Measurements from ENCODE around the gene RCC2. TPM values are rescaled to one million over a fixed set of nuclear protein-coding genes. Genes with fewer than 3 reads are reported as not detected.
"Not testable (repeated sequence)": the region's sequence is repeated elsewhere in the genome, so short reads cannot be mapped to it uniquely, and the experiment has no call there.

Gene RCC2
- total and polyA plus RNA-seq, 9 donors, result 20.7 to 57.4 (median 39.0) TPM

DNA sequence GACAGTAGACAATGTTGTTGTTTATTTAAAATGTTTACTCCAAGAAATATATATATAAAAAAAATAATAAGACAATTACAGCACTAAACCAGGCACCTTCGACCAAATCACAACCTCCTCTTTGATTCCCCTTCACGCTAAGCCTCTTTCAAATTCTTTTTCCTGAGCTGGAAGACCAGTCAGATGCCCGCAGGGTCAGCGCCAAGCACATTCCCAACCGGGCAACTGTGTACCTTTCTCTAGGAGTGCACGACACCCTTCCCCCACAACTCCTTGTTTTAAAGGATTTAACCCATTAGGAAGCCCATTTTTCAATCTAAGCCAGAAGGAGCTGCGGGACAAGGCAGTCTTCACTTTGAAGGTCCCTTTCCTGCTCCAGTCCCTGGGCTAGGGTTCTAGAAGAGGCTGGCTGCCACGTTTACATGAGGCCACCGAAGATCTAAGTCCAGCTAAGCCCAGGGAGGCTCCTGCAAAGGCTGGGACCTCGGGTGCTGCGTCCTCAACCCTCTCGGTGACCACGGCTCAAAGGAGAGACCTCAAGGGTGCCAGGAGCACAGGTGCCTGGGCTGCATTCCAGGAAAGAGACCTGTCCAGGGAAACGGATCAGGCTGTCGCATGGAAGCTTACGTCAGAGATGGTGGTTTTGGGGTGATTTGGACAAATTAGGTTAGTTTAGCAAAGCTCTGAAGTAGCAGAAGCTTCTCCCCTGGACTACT lies 32.6 kb downstream of the RCC2 start:
- H3K27ac ChIP-seq (ENCODE audit: low read length); H3K27me3 ChIP-seq (ENCODE audit: control insufficient read depth, insufficient read depth, low read length); H3K9me3 ChIP-seq (replicated peaks; ENCODE audit: control insufficient read depth, low read depth, low read length); H3K4me3 ChIP-seq (ENCODE audit: low read length); H3K4me1 ChIP-seq (ENCODE audit: control insufficient read depth, insufficient read depth, low read length); DNase-seq: not testable (repeated sequence)
- WGBS (ENCODE audit: insufficient coverage), result 67% methylated on average over 11 of the region's 16 CpGs
- peaks cover 39% of the 10 kb centered on the region for H3K36me3 ChIP-seq (ENCODE audit: control insufficient read depth, insufficient read depth, low read length)

DNA sequence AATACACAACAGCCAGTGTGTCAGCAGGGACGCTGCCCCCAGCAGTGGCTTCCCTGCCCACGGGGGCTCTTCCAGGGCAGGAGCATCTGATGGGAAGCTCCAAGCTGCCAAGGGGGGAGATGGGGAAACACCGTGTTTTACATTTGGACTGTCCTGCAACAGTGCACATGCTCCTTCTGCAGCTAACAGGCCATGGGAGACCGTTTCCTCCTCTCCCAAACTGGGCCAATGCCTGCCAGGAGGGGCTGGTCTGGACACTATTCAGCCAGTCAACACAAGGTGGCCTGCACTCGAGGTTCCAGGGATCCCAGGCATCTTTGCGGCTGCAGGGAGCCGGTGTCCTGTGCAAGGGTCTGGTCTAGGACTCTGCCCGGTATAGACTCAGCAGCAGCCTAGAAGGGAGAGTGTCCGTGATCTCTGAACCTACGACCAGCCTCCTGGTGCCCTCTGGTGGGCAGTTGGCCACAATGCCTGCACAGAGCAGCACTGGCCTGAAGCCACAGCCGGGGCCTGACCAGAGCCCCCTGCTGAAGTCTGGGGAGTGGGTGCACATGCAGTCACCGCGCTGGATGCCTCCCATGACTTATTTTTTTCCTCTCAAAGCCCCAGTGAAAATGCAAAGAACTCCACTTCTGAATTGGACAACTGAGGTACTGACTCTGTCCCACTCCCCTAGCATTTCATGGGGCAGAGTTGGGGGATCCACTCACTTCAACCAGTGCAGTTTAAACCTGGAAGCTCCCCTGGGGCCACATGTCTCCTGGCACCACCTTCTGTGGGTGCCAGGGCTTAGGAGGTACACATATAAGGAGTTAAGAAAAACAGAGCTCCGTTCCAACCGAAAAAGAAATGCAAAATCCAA lies 33.3 kb downstream of the RCC2 start:
- Histone ChIP-seq H3K27ac (ENCODE audit: low read length) (no peak overlapping the region), H3K27me3 (ENCODE audit: control insufficient read depth, insufficient read depth, low read length) (no peaks in the 10 kb centered on the region), H3K4me1 (ENCODE audit: control insufficient read depth, insufficient read depth, low read length) (peaks cover 2% of the 10 kb centered on the region), H3K4me3 (ENCODE audit: low read length) (no peak overlapping the region), H3K36me3 (ENCODE audit: control insufficient read depth, insufficient read depth, low read length) (peaks cover 31% of the 10 kb centered on the region), H3K9me3 (replicated peaks; ENCODE audit: control insufficient read depth, low read depth, low read length) (no peaks in the 10 kb centered on the region)
- peak; percentile 53 for DNase-seq
- WGBS (ENCODE audit: insufficient coverage), result 39% methylated on average over 12 of the region's 15 CpGs

DNA sequence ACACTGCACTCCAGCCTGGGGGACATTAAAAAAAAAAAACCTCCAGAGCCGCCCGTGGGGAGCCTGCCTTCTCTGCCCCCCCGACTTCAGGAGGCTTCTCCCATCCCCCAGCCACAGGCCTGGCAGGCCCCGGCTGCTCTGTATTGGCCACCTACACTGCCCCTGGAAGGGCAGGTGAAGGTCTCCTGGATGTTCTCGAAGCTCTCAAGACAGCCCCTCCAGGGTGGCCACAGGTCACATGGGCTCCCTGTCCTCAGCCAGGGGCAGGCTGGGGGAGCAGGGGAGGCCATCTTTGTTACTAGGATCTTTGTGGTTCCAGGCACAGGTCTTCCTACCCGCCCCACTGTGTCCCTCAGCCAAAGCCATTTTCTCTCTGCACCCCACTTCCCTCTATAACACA lies 34.7 kb downstream of the RCC2 start:
- H3K27me3 ChIP-seq (ENCODE audit: control insufficient read depth, insufficient read depth, low read length), result no peaks in the 10 kb centered on the region
- 93% methylated on average over 3 of the region's 6 CpGs for WGBS (ENCODE audit: insufficient coverage)
- no peaks in the 10 kb centered on the region for H3K9me3 ChIP-seq (replicated peaks; ENCODE audit: control insufficient read depth, low read depth, low read length)
- DNase-seq, result no peak
- no peak overlapping the region for H3K4me3 ChIP-seq (ENCODE audit: low read length)
- H3K36me3 ChIP-seq (ENCODE audit: control insufficient read depth, insufficient read depth, low read length), result peaks cover 18% of the 10 kb centered on the region
- no peak overlapping the region for H3K27ac ChIP-seq (ENCODE audit: low read length)
- H3K4me1 ChIP-seq (ENCODE audit: control insufficient read depth, insufficient read depth, low read length), result peaks cover under 1% of the 10 kb centered on the region

DNA sequence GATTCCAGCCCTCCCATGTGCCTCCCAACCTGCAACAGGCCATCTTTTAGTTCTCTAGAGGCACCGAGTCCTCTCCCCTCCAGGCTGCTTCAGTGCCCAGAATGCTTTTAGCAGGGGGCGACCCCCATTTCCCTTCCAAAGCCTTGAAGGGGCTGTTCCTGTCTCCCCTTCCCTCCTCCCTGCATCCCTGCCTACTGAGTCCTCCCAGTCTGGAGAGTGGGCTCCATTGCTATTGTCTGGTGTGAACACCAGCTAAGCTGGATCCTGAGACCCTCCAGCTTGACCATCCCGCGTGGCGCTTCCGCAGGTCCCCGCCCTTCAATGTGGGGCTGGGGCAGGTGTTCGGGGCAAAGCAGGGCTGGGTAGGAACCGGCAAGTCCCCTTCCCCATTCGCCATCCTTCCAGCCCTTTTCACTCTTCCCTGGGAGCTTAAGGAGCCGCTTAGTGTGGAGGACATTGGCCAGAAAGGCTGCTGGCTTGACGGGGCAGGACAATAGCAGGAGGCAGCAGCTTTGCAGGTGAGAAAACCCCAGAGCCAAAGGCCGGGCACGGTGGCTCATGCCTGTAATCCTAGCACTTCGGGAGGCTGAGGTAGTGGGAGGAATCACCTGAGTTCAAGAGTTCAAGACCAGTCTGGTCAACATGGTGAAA lies 35.3 kb downstream of the RCC2 start:
- H3K27ac ChIP-seq (ENCODE audit: low read length), result no peak overlapping the region
- no peak for DNase-seq
- WGBS (ENCODE audit: insufficient coverage), result 40% methylated on average over 10 of the region's 15 CpGs
- H3K9me3 ChIP-seq (replicated peaks; ENCODE audit: control insufficient read depth, low read depth, low read length), result no peaks in the 10 kb centered on the region
- H3K27me3 ChIP-seq (ENCODE audit: control insufficient read depth, insufficient read depth, low read length), result no peaks in the 10 kb centered on the region
- H3K4me1 ChIP-seq (ENCODE audit: control insufficient read depth, insufficient read depth, low read length), result no peaks in the 10 kb centered on the region
- no peak overlapping the region for H3K4me3 ChIP-seq (ENCODE audit: low read length)
- peaks cover 12% of the 10 kb centered on the region for H3K36me3 ChIP-seq (ENCODE audit: control insufficient read depth, insufficient read depth, low read length)

DNA sequence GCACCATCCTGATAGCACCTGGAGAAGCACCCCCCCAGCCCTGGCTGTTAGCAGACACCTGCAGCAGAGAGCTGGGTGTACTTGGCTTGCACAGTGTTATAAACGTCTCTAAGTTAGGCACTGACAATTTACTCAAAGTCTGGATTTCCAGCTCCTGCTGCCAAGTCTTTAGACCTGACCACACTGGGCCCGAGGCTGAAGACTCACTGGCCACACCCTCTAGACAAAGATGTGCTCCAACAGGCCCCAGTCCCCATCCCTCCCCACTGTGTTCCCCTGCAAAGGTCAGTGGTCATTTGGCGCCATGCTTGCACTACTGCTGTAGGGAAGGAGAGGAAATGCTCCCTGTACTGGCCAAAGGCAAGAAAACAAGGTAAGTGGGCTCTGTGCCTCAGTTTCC lies 36.4 kb downstream of the RCC2 start:
- 48% methylated on average over 2 of the region's 3 CpGs for WGBS (ENCODE audit: insufficient coverage)
- H3K27ac ChIP-seq (ENCODE audit: low read length), result no peak overlapping the region
- peaks cover 3% of the 10 kb centered on the region for H3K36me3 ChIP-seq (ENCODE audit: control insufficient read depth, insufficient read depth, low read length)

DNA sequence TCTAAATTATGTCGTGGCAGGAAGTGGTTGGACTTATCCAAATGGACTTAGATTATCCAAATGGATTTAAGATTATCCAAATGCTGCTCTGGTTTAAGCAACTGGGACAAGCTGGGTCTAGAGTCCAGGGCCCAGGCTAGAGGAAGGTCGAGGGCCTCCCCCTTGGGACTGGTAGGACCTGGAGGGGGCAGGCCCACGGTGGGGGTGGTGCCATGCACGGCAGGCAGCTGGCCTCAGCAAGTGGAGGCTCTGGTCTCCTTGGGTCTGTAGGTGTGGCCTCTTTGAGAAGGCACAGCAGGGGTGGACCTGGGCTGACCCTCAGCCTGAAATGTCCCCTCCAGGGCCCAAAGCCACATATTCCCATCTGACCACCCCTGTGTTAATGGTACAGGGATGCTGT lies 37.6 kb downstream of the RCC2 start:
- peaks cover 3% of the 10 kb centered on the region for H3K36me3 ChIP-seq (ENCODE audit: control insufficient read depth, insufficient read depth, low read length)
- DNase-seq, result no peak
- H3K27me3 ChIP-seq (ENCODE audit: control insufficient read depth, insufficient read depth, low read length), result no peaks in the 10 kb centered on the region
- H3K27ac ChIP-seq (ENCODE audit: low read length), result no peak overlapping the region
- 29% methylated on average over 1 of the region's 4 CpGs for WGBS (ENCODE audit: insufficient coverage)
- H3K9me3 ChIP-seq (replicated peaks; ENCODE audit: control insufficient read depth, low read depth, low read length), result no peaks in the 10 kb centered on the region
- no peak overlapping the region for H3K4me3 ChIP-seq (ENCODE audit: low read length)
- H3K4me1 ChIP-seq (ENCODE audit: control insufficient read depth, insufficient read depth, low read length), result no peaks in the 10 kb centered on the region

More for the DNA sequence above, 36.4 kb downstream of the RCC2 start:
- no peaks in the 10 kb centered on the region for H3K4me1 ChIP-seq (ENCODE audit: control insufficient read depth, insufficient read depth, low read length)
- H3K4me3 ChIP-seq (ENCODE audit: low read length), result no peak overlapping the region
- no peaks in the 10 kb centered on the region for H3K9me3 ChIP-seq (replicated peaks; ENCODE audit: control insufficient read depth, low read depth, low read length)
- H3K27me3 ChIP-seq (ENCODE audit: control insufficient read depth, insufficient read depth, low read length), result no peaks in the 10 kb centered on the region
- no peak for DNase-seq

DNA sequence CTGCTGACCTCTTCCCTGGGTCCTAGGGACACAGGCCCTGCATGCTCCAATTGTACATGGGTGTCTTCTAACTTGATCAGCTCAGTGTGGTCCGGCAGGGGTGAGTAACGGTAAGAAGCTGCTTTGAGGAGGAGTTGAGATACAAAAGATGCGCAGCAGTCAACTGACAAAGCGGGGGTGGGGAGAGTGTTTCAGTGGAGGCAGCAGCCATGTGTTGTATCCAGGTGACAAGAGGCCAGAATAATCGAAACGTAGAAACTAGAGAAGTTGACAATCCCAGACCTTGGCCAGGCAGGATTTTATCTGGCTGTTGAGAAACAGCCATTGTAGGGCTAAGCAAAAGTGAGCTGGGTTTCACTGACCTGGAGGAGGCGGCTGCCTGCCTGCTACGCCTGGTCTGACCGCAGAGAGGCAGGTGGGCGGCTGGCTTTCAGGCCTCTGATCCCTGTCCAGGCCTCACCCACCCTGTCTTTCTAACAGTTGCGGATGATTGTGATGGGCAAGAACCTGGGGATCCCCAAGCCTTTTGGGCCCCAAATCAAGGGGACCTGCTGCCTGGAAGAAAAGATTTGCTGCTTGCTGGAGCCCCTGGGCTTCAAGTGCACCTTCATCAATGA lies 38.6 kb downstream of the RCC2 start:
- 61% methylated on average over 11 of the region's 11 CpGs for WGBS (ENCODE audit: insufficient coverage)
- no peaks in the 10 kb centered on the region for H3K4me1 ChIP-seq (ENCODE audit: control insufficient read depth, insufficient read depth, low read length)
- no peak for DNase-seq
- H3K9me3 ChIP-seq (replicated peaks; ENCODE audit: control insufficient read depth, low read depth, low read length), result no peaks in the 10 kb centered on the region
- no peaks in the 10 kb centered on the region for H3K27me3 ChIP-seq (ENCODE audit: control insufficient read depth, insufficient read depth, low read length)
- no peak overlapping the region for H3K27ac ChIP-seq (ENCODE audit: low read length)
- H3K4me3 ChIP-seq (ENCODE audit: low read length), result no peak overlapping the region
- no peaks in the 10 kb centered on the region for H3K36me3 ChIP-seq (ENCODE audit: control insufficient read depth, insufficient read depth, low read length)

DNA sequence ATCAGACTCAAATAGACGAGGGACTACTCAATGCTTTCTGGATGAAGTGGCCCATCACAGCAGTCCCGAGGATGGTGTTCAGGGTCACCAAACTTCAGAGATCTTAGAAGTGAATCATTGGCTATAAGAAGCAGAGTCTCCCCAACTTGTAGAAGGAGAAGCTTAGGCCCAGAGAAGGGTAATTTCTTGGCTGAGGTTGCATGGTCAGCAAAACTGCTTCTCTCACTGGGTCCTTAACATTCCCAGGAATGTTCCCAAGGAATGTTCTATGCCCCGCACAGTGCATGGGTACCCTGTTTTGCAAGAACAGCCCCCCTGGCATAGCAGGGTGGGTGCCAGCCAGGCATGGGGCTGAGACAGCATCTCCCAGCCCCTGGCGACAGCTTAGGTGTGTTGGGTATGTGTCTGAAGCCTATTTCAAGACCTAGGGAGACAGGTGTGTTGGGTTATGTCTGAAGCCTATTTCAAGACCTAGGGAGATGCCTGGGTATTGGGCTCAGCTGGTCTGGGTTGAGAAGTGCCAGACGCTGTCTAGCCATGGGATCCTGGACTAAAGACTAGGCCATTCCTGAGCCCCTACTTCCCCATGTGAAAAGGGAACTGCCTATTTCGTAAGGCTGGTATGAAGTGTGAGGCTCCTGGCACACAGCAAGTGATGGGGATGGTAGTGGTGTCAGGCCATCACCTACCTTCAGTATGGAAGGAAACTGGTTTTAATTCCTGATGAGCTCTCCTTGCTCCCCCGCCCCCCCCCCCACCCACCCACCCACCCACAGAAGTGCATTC lies 41.4 kb downstream of the RCC2 start:
- 83% methylated on average over 5 of the region's 7 CpGs for WGBS (ENCODE audit: insufficient coverage)

DNA sequence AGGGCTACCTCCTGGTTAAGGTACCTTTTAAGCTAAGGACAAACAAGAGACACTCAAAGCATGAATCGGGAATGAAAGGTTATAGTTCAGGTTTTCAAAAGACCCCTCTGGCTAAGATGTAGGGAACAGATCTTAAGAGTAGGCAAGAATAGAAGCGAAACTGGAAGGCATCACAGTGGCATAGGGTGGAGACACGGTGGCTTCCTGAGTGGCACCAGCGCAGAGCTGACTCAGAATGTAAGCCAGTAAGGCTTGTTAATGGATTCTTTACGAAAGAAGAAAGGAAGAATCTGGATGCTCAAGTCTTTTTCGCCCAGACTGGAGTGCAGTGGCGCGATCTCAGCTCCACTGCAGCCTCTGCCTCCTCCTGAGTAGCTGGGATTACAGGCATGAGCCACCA lies 46.2 kb downstream of the RCC2 start:
- 59% methylated on average over 8 of the region's 8 CpGs for WGBS (ENCODE audit: insufficient coverage)
- Histone ChIP-seq H3K36me3 (ENCODE audit: control insufficient read depth, insufficient read depth, low read length) (no peaks in the 10 kb centered on the region), H3K27ac (ENCODE audit: low read length) (no peak overlapping the region), H3K4me1 (ENCODE audit: control insufficient read depth, insufficient read depth, low read length) (no peaks in the 10 kb centered on the region), H3K9me3 (replicated peaks; ENCODE audit: control insufficient read depth, low read depth, low read length) (no peaks in the 10 kb centered on the region), H3K4me3 (ENCODE audit: low read length) (no peak overlapping the region), H3K27me3 (ENCODE audit: control insufficient read depth, insufficient read depth, low read length) (peaks cover 3% of the 10 kb centered on the region)
- DNase-seq, result no peak

More for the DNA sequence above, 41.4 kb downstream of the RCC2 start:
- peak; percentile 22 for DNase-seq
- Histone ChIP-seq H3K4me1 (ENCODE audit: control insufficient read depth, insufficient read depth, low read length) (no peaks in the 10 kb centered on the region), H3K36me3 (ENCODE audit: control insufficient read depth, insufficient read depth, low read length) (no peaks in the 10 kb centered on the region), H3K27me3 (ENCODE audit: control insufficient read depth, insufficient read depth, low read length) (no peaks in the 10 kb centered on the region), H3K4me3 (ENCODE audit: low read length) (no peak overlapping the region), H3K9me3 (replicated peaks; ENCODE audit: control insufficient read depth, low read depth, low read length) (no peaks in the 10 kb centered on the region), H3K27ac (ENCODE audit: low read length) (no peak overlapping the region)
